Tibial nerve (tissue), 3 donors: ENCODE data around the gene GAGE12F.
"Not testable (repeated sequence)": the region's sequence is repeated elsewhere in the genome, so short reads cannot be mapped to it uniquely, and the experiment has no call there.

Experiments used
- POLR2A ChIP-seq, 2 donors: fragments of 450-650 bp; IDR thresholded peaks; one replicate each; pipeline ENCODE4 v1.6.1; 2017; ENCODE audit warnings: antibody characterized with exemption in 2 of 2, mild to moderate bottlenecking in 2 of 2, moderate library complexity in 2 of 2
- TF ChIP-seq, protein P1 (sequence below), 5 experiments: fragments of 200-600 bp in 3 of 5; fragments of 450-650 bp in 2 of 5; sonication (generic) in 3 of 5; IDR thresholded peaks; one replicate each; pipeline ENCODE4 v1.5.1; 2016 to 2019; ENCODE audit warnings: antibody characterized with exemption in 5 of 5, mild to moderate bottlenecking in 3 of 5, moderate library complexity in 2 of 5

GRCh38 chrX:49568728-49569127, 8.1 kb downstream of the GAGE12F start:
- TF ChIP-seq, protein P1, sequence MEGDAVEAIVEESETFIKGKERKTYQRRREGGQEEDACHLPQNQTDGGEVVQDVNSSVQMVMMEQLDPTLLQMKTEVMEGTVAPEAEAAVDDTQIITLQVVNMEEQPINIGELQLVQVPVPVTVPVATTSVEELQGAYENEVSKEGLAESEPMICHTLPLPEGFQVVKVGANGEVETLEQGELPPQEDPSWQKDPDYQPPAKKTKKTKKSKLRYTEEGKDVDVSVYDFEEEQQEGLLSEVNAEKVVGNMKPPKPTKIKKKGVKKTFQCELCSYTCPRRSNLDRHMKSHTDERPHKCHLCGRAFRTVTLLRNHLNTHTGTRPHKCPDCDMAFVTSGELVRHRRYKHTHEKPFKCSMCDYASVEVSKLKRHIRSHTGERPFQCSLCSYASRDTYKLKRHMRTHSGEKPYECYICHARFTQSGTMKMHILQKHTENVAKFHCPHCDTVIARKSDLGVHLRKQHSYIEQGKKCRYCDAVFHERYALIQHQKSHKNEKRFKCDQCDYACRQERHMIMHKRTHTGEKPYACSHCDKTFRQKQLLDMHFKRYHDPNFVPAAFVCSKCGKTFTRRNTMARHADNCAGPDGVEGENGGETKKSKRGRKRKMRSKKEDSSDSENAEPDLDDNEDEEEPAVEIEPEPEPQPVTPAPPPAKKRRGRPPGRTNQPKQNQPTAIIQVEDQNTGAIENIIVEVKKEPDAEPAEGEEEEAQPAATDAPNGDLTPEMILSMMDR (IDR thresholded peaks at IDR 0.05) = not testable (repeated sequence)
- TF ChIP-seq POLR2A (IDR thresholded peaks at IDR 0.05) = not testable (repeated sequence)
